Activated gamma-delta T cell treated with anti-CD3 and anti-CD28 coated beads, Interleukin-2, amount 50 U/mL, for 16 hours (primary cell): ENCODE results near the gene SELPLG.
"Not testable (repeated sequence)": the region's sequence is repeated elsewhere in the genome, so short reads cannot be mapped to it uniquely, and the experiment has no call there.

Source experiments
- DNase-seq: peaks from one replicate; pipeline ENCODE4 v3.0.0-alpha.2; 2020; ENCODE audit warnings: low read depth

SELPLG gene

DNA sequence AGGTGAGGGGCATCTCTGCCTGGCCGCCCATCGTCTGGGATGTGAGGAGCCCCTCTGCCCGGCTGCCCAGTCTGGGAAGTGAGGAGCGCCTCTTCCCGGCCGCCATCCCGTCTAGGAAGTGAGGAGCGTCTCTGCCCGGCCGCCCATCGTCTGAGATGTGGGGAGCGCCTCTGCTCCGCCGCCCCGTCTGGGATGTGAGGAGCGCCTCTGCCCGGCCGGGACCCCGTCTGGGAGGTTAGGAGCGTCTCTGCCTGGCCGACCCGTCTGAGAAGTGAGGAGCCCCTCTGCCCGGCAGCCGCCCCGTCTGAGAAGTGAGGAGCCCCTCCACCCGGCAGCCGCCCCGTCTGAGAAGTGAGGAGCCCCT, 22.1 kb upstream of the SELPLG start:
- DNase-seq = not testable (repeated sequence)

GRCh38 chr12:108654622-108655021, 20.9 kb upstream of the SELPLG start:
- not testable (repeated sequence) for DNase-seq

GRCh38 chr12:108653922-108654321, 20.2 kb upstream of the SELPLG start:
- no peak for DNase-seq

GRCh38 chr12:108653082-108653516, 19.4 kb upstream of the SELPLG start:
- DNase-seq = no peak

DNA sequence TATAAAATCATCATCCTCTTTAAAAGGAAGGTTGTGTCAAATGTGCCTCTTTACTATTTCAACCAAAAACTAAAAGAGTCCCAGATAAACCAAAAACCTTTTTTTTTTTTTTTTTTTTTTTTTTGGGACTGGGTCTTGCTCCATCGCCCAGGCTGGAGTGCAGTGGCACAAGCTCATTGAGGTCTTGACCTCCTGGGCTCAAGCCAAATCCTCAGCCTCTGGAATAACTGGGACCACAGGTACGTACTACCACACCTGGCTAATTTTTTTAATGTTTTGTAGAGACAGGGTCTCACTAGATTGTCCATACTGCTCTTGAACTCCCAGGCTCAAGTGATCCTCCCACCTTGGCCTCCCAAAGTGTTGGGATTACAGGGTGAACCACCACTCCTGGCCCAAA, 16.4 kb upstream of the SELPLG start:
- DNase-seq = no peak

DNA sequence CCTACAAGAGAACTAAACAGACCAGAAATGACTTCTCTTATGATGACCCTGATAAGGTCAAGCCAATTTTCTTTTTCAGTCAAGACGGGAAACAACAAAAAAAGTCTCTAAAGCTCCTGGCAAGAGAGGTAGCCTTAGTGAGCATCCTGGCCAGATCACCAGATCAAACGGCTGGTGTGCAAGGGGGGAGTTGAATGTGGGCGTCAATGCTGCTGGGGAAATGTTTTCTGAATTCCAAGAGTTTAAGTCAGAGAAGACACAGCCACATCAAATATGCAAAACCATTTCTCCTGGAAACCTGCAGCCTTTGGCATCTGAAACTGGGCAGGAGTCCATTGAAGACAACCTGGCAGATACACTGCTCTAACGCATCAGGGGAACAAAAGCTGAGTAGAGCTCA, 16.0 kb upstream of the SELPLG start:
- no peak for DNase-seq

DNA sequence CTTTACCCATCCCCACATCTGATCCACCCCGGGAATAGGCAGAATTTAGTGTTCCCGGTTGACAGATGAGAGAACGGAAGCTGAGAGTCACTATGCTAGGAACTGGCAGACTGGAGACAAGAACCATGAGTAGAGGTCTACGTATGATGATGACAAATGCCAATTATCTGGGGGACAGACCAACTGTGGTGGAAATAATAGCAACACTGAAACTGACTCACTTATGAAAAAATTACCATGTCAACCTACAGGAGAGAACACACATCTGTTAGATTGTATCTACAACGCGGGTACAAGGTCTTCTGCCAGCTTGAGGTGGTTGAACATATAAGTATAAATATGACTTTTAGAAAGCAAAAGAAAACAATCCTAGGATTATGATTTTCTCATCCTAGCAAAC, 15.4 kb upstream of the SELPLG start:
- no peak for DNase-seq

GRCh38 chr12:108648371-108648770, 14.7 kb upstream of the SELPLG start:
- no peak for DNase-seq

GRCh38 chr12:108647585-108648287, 14.0 kb upstream of the SELPLG start:
- no peak for DNase-seq

DNA sequence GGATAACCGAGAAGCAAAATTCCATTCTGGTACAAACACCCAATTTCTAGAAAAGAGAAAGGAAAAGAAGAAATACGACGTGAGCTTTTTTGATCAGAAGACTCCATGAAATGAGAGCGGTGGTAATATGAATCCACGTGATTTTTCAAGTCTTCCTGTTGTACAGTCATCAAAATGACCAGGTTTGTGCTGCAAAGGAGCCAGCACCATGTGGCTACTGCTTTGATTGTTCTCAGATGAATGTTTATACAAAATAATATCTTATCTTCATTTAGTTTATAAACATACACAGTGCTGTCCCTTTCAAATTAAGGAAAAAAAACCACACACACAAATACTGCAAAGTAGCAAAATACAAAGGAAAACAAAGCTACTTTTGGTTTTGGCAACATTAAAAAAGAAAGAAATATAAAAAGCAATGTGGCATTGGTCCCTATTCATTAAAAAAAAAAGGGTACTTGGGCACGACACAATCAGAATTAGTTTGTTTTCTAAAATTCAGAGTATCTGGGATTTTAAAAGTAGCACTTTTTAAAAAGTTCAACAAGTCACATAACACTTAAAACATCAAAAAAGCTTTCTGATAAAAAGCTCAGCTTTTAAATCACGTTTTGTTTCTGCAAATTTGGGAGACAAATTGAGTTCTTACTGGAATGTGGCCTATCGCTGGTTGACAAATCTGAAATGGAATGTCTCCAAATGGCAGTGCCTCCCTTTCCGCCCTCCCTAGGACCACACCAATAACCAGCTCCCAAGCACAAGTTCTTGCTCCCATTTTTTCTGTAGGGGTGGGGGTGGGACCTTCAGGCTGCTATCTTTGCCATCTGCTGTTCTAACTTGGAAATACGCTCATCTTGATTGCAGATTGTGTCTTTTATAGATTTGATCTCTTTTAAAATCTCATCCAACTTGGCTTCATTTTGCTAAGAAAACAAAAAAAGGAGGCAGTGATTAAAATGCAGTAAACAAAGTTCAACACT, 13.2 kb upstream of the SELPLG start:
- no peak for DNase-seq

GRCh38 chr12:108645686-108646599, 12.2 kb upstream of the SELPLG start:
- DNase-seq = no peak

GRCh38 chr12:108644811-108645120, 11.1 kb upstream of the SELPLG start:
- DNase-seq = no peak

GRCh38 chr12:108643941-108644810, 10.5 kb upstream of the SELPLG start:
- no peak for DNase-seq

GRCh38 chr12:108642899-108643654, 9.4 kb upstream of the SELPLG start:
- DNase-seq = no peak

DNA sequence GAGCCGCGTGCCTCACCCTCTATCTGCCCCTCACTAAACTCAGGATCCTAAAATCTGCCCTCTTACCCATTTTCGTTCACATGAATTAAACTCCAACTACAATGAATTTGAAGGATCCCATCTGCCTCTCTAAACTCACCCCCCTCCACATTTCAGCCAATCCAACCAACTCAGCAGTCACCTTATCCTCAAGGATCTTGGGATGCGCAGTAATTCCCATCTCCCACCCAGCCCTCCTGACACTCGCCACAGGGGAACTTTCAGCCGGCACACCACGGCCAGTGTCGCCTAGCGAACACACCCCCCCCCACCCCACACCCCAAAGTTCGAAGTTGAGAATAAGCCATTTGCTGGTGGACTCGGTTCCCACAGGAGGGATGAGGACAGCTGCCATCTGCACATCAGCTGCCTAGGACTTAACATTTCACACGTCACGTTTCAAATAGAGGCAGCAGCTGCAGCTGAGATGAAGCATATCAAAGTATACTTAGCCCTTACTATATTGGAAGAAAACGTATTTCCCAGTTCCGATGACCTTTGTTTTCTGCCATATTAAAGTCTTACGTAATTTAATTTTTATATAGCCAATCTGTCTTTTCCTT, 8.7 kb upstream of the SELPLG start:
- DNase-seq = no peak

DNA sequence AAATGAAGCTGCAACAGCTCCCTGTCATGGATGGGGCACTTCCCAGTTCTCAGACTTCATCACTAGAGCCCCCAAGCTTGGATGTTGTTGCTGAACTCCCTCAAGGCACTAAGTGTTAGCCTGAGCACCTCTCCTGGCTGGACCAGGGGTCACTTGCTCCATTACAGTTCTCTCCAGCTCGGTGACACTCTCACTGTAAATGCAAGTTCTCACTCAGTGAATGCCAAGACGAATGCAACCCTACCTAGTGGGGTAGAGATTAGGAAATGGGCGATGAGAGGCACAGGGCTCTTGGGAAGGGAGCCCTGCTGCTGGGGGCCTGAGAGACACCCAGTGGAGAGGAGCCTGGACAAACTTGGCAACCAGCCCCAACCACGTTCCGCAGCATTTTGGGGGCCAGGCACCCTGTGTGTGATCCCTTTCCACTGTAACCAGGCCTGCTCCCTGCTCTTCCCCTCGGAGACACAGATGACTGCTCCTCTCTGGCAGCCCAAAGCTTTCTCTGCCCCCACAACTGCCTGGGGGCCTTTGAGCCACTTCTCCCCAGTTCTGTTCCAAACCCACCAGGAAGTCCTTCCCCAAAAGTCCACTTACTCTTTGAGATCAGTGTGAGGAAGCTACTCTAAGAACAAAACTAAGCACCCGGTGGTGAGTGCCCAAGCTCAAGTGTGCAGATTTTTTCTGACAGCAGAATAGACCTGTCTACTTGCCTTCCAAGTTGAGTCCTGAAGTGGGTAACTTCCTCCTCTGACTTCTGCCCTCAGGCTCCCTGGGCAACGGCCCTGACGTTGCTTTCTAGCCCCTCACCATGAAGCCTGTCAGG, 8.0 kb upstream of the SELPLG start:
- no peak for DNase-seq

DNA sequence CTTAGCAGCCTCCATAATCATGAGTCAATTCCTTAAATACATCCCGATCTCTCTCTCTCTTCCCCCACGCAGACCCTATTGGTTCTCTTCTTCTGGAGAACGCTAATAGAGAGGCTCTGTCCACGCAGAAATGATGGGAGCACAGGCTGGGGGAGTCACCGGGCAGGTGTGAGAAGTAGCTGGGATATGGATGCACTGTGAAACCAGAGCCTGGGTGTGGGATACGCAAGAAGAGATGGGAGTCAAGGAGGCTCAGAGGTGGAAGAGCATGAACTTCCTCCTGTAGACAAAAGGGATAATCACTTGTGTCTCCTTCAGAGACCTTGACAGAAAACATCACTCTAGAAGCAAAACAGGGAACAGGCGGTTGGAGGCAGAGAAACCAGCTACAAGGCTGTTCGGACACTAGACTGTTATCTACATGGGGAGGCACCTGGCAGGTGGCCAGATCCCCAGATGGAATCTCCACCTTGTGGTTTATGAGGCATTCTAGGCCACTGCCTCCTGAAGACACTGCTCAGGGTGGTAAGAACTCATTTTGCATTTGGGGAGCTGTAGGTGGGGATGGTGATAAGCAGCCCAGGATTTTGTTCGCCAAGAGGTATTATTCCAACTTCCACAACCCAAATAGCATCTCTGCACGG, 7.2 kb upstream of the SELPLG start:
- no peak for DNase-seq

GRCh38 chr12:108638997-108639822, 5.5 kb upstream of the SELPLG start:
- DNase-seq = no peak
